HG02870 (cell line): Measurements from ENCODE around the gene LENG1.
"Not testable (repeated sequence)": the region's sequence is repeated elsewhere in the genome, so short reads cannot be mapped to it uniquely, and the experiment has no call there.

Experiments used
- ATAC-seq: cut with Tn5 transposase; IDR thresholded peaks from one replicate; pipeline ENCODE4 v1.9.1; 2021; ENCODE audit warnings: mild to moderate bottlenecking, moderate library complexity; ENCODE audit not compliant: unreplicated experiment

The LENG1 gene

GRCh38 chr19:54189735-54190502 lies 30.4 kb upstream of the LENG1 start:
- ATAC-seq = peak; percentile 41

GRCh38 chr19:54189145-54189734 lies 29.7 kb upstream of the LENG1 start, which contains the start of gene MBOAT7:
MBOAT7 (minus strand) TSS chr19:54189580; CDS start chr19:54188508, 1,072 bp downstream.
- peak; percentile 8 for ATAC-seq

- ATAC-seq = no peak
These were observed 28.8 kb upstream of the LENG1 start for GRCh38 chr19:54188215-54188871.

- no peak for ATAC-seq
These were observed 27.4 kb upstream of the LENG1 start for GRCh38 chr19:54186934-54187381.

- ATAC-seq = no peak
These were observed 26.8 kb upstream of the LENG1 start for GRCh38 chr19:54186351-54186750.

GRCh38 chr19:54183431-54183830 lies 23.9 kb upstream of the LENG1 start:
- ATAC-seq = no peak

GRCh38 chr19:54181894-54182293 lies 22.4 kb upstream of the LENG1 start:
- ATAC-seq = not testable (repeated sequence)

GRCh38 chr19:54180691-54181091 lies 21.2 kb upstream of the LENG1 start:
- ATAC-seq = no peak

- no peak for ATAC-seq
These were observed 20.5 kb upstream of the LENG1 start for GRCh38 chr19:54179921-54180461.

GRCh38 chr19:54179262-54179852 lies 19.8 kb upstream of the LENG1 start:
- no peak for ATAC-seq

GRCh38 chr19:54178581-54179261 lies 19.2 kb upstream of the LENG1 start:
- no peak for ATAC-seq

GRCh38 chr19:54173951-54174834 lies 14.7 kb upstream of the LENG1 start:
- ATAC-seq = no peak

- ATAC-seq = no peak
These were observed 13.8 kb upstream of the LENG1 start for GRCh38 chr19:54173359-54173699.

GRCh38 chr19:54172471-54173358 lies 13.2 kb upstream of the LENG1 start, which contains the start of gene TMC4:
TMC4 (minus strand) TSS chr19:54173160; CDS start chr19:54173117, 43 bp downstream.
- no peak for ATAC-seq

GRCh38 chr19:54171736-54172431 lies 12.4 kb upstream of the LENG1 start:
- ATAC-seq = not testable (repeated sequence)

- ATAC-seq = no peak
These were observed 9.7 kb upstream of the LENG1 start for GRCh38 chr19:54169149-54169740.

GRCh38 chr19:54168174-54168917 lies 8.8 kb upstream of the LENG1 start:
- ATAC-seq = peak; percentile 59
